Measurements from ENCODE around the gene REM2.
"Not testable (repeated sequence)": the region's sequence is repeated elsewhere in the genome, so short reads cannot be mapped to it uniquely, and the experiment has no call there.

REM2 gene

GRCh38 chr14:22898302-22899090 lies 15.5 kb downstream of the REM2 start:
- WGBS, 2 experiments = 84 to 86% methylated on average over 7 to 8 of the region's 8 CpGs
- no peaks in the 10 kb centered on the region for H3K4me1 ChIP-seq (ENCODE audit: control insufficient read depth, insufficient read depth, low read length)
- no peaks in the 10 kb centered on the region for H3K9me3 ChIP-seq (ENCODE audit: control insufficient read depth, low read length)
- no peak overlapping the region for H3K4me3 ChIP-seq (ENCODE audit: insufficient read depth, low read depth, low read length)
- H3K27me3 ChIP-seq (ENCODE audit: control insufficient read depth, insufficient read depth, low read length, poor library complexity, severe bottlenecking) = no peaks in the 10 kb centered on the region
- H3K36me3 ChIP-seq (ENCODE audit: control insufficient read depth, insufficient read depth, low read length) = peaks cover 25% of the 10 kb centered on the region
- H3K27ac ChIP-seq (ENCODE audit: insufficient read depth, low read depth, low read length, poor library complexity, severe bottlenecking) = no peak overlapping the region

GRCh38 chr14:22900081-22900799 lies 17.2 kb downstream of the REM2 start:
- Histone ChIP-seq H3K27me3 (ENCODE audit: control insufficient read depth, insufficient read depth, low read length, poor library complexity, severe bottlenecking) (no peaks in the 10 kb centered on the region), H3K4me3 (ENCODE audit: insufficient read depth, low read depth, low read length) (no peak overlapping the region), H3K4me1 (ENCODE audit: control insufficient read depth, insufficient read depth, low read length) (no peaks in the 10 kb centered on the region), H3K27ac (ENCODE audit: insufficient read depth, low read depth, low read length, poor library complexity, severe bottlenecking) (peak overlapping the region; percentile 26), H3K36me3 (ENCODE audit: control insufficient read depth, insufficient read depth, low read length) (peaks cover 42% of the 10 kb centered on the region), H3K9me3 (ENCODE audit: control insufficient read depth, low read length) (no peaks in the 10 kb centered on the region)
- WGBS, 2 experiments = 0 to 16% methylated on average over 2 to 3 of the region's 3 CpGs

GRCh38 chr14:22901799-22902198 lies 18.8 kb downstream of the REM2 start:
- Histone ChIP-seq H3K27ac (ENCODE audit: insufficient read depth, low read depth, low read length, poor library complexity, severe bottlenecking) (no peak overlapping the region), H3K4me3 (ENCODE audit: insufficient read depth, low read depth, low read length) (no peak overlapping the region), H3K9me3 (ENCODE audit: control insufficient read depth, low read length) (no peaks in the 10 kb centered on the region), H3K27me3 (ENCODE audit: control insufficient read depth, insufficient read depth, low read length, poor library complexity, severe bottlenecking) (no peaks in the 10 kb centered on the region), H3K4me1 (ENCODE audit: control insufficient read depth, insufficient read depth, low read length) (no peaks in the 10 kb centered on the region), H3K36me3 (ENCODE audit: control insufficient read depth, insufficient read depth, low read length) (peaks cover 55% of the 10 kb centered on the region)
- 96% methylated on average over 7 of the region's 7 CpGs for WGBS, 2 experiments

- Histone ChIP-seq H3K4me3 (ENCODE audit: insufficient read depth, low read depth, low read length) (no peak overlapping the region), H3K27me3 (ENCODE audit: control insufficient read depth, insufficient read depth, low read length, poor library complexity, severe bottlenecking) (no peaks in the 10 kb centered on the region), H3K36me3 (ENCODE audit: control insufficient read depth, insufficient read depth, low read length) (peaks cover 64% of the 10 kb centered on the region), H3K9me3 (ENCODE audit: control insufficient read depth, low read length) (no peaks in the 10 kb centered on the region), H3K4me1 (ENCODE audit: control insufficient read depth, insufficient read depth, low read length) (no peaks in the 10 kb centered on the region), H3K27ac (ENCODE audit: insufficient read depth, low read depth, low read length, poor library complexity, severe bottlenecking) (no peak overlapping the region)
- WGBS, 2 experiments = 95 to 97% methylated on average over 2 of the region's 2 CpGs
Measured at GRCh38 chr14:22903742-22904087, 20.7 kb downstream of the REM2 start.

- H3K27ac ChIP-seq (ENCODE audit: insufficient read depth, low read depth, low read length, poor library complexity, severe bottlenecking) = no peak overlapping the region
- 93 to 96% methylated on average over 4 of the region's 4 CpGs for WGBS, 2 experiments
- H3K27me3 ChIP-seq (ENCODE audit: control insufficient read depth, insufficient read depth, low read length, poor library complexity, severe bottlenecking) = no peaks in the 10 kb centered on the region
- H3K4me3 ChIP-seq (ENCODE audit: insufficient read depth, low read depth, low read length) = no peak overlapping the region
- no peaks in the 10 kb centered on the region for H3K9me3 ChIP-seq (ENCODE audit: control insufficient read depth, low read length)
- no peaks in the 10 kb centered on the region for H3K4me1 ChIP-seq (ENCODE audit: control insufficient read depth, insufficient read depth, low read length)
- H3K36me3 ChIP-seq (ENCODE audit: control insufficient read depth, insufficient read depth, low read length) = peaks cover 75% of the 10 kb centered on the region
Measured at GRCh38 chr14:22905627-22906026, 22.6 kb downstream of the REM2 start.

GRCh38 chr14:22906073-22906472 lies 23.1 kb downstream of the REM2 start:
- Histone ChIP-seq H3K27me3 (ENCODE audit: control insufficient read depth, insufficient read depth, low read length, poor library complexity, severe bottlenecking) (no peaks in the 10 kb centered on the region), H3K4me1 (ENCODE audit: control insufficient read depth, insufficient read depth, low read length) (no peaks in the 10 kb centered on the region), H3K27ac (ENCODE audit: insufficient read depth, low read depth, low read length, poor library complexity, severe bottlenecking) (no peak overlapping the region), H3K9me3 (ENCODE audit: control insufficient read depth, low read length) (no peaks in the 10 kb centered on the region), H3K4me3 (ENCODE audit: insufficient read depth, low read depth, low read length) (no peak overlapping the region), H3K36me3 (ENCODE audit: control insufficient read depth, insufficient read depth, low read length) (peaks cover 70% of the 10 kb centered on the region)
- WGBS, 2 experiments = 96% methylated on average over 20 of the region's 20 CpGs

- Histone ChIP-seq H3K27ac (ENCODE audit: insufficient read depth, low read depth, low read length, poor library complexity, severe bottlenecking) (no peak overlapping the region), H3K27me3 (ENCODE audit: control insufficient read depth, insufficient read depth, low read length, poor library complexity, severe bottlenecking) (no peaks in the 10 kb centered on the region), H3K9me3 (ENCODE audit: control insufficient read depth, low read length) (no peaks in the 10 kb centered on the region), H3K36me3 (ENCODE audit: control insufficient read depth, insufficient read depth, low read length) (peaks cover 57% of the 10 kb centered on the region), H3K4me3 (ENCODE audit: insufficient read depth, low read depth, low read length) (no peak overlapping the region), H3K4me1 (ENCODE audit: control insufficient read depth, insufficient read depth, low read length) (no peaks in the 10 kb centered on the region)
- WGBS, 2 experiments = 88 to 100% methylated on average over 1 of the region's 3 CpGs
Measured at GRCh38 chr14:22907429-22907828, 24.4 kb downstream of the REM2 start.

- no peak overlapping the region for H3K4me3 ChIP-seq (ENCODE audit: insufficient read depth, low read depth, low read length)
- H3K27ac ChIP-seq (ENCODE audit: insufficient read depth, low read depth, low read length, poor library complexity, severe bottlenecking) = no peak overlapping the region
- no peaks in the 10 kb centered on the region for H3K9me3 ChIP-seq (ENCODE audit: control insufficient read depth, low read length)
- H3K36me3 ChIP-seq (ENCODE audit: control insufficient read depth, insufficient read depth, low read length) = peaks cover 49% of the 10 kb centered on the region
- H3K4me1 ChIP-seq (ENCODE audit: control insufficient read depth, insufficient read depth, low read length) = no peaks in the 10 kb centered on the region
- WGBS, 2 experiments = 90 to 93% methylated on average over 8 of the region's 8 CpGs
- no peaks in the 10 kb centered on the region for H3K27me3 ChIP-seq (ENCODE audit: control insufficient read depth, insufficient read depth, low read length, poor library complexity, severe bottlenecking)
Measured at GRCh38 chr14:22908601-22909000, 25.6 kb downstream of the REM2 start.

GRCh38 chr14:22910916-22911315 lies 27.9 kb downstream of the REM2 start:
- Histone ChIP-seq H3K36me3 (ENCODE audit: control insufficient read depth, insufficient read depth, low read length) (peaks cover 26% of the 10 kb centered on the region), H3K4me3 (ENCODE audit: insufficient read depth, low read depth, low read length) (no peak overlapping the region), H3K4me1 (ENCODE audit: control insufficient read depth, insufficient read depth, low read length) (no peaks in the 10 kb centered on the region), H3K27me3 (ENCODE audit: control insufficient read depth, insufficient read depth, low read length, poor library complexity, severe bottlenecking) (no peaks in the 10 kb centered on the region), H3K27ac (ENCODE audit: insufficient read depth, low read depth, low read length, poor library complexity, severe bottlenecking) (no peak overlapping the region), H3K9me3 (ENCODE audit: control insufficient read depth, low read length) (no peaks in the 10 kb centered on the region)
- WGBS, 2 experiments = 95 to 96% methylated on average over 4 to 5 of the region's 5 CpGs

- H3K36me3 ChIP-seq (ENCODE audit: control insufficient read depth, insufficient read depth, low read length); H3K27ac ChIP-seq (ENCODE audit: insufficient read depth, low read depth, low read length, poor library complexity, severe bottlenecking); H3K27me3 ChIP-seq (ENCODE audit: control insufficient read depth, insufficient read depth, low read length, poor library complexity, severe bottlenecking); H3K4me3 ChIP-seq (ENCODE audit: insufficient read depth, low read depth, low read length); H3K4me1 ChIP-seq (ENCODE audit: control insufficient read depth, insufficient read depth, low read length); H3K9me3 ChIP-seq (ENCODE audit: control insufficient read depth, low read length): not testable (repeated sequence)
- WGBS, 2 experiments = 94 to 96% methylated on average over 4 of the region's 4 CpGs
Measured at GRCh38 chr14:22914836-22915235, 31.8 kb downstream of the REM2 start.
